OCI-LY3 (cell line): Measurements from ENCODE around the gene PRPH.

Experiments
- H2AFZ ChIP-seq: fragments of 200-600, 300-600 bp; shearing (Covaris generic); 2 replicates; pipeline ENCODE4 v1.6.0; 2014; ENCODE audit warnings: antibody characterized with exemption, low read depth, low read length
- H3K27ac ChIP-seq: fragments of 200-600, 300-600 bp; sonication (generic); 2 replicates; pipeline ENCODE4 v1.5.1; 2014; ENCODE audit warnings: mild to moderate bottlenecking, low read length, moderate library complexity, mixed read lengths
- H3K27me3 ChIP-seq: fragments of 200-600, 300-600 bp; sonication (generic); 2 replicates; pipeline ENCODE4 v1.6.1; 2014; ENCODE audit warnings: low read depth, low read length, mixed read lengths
- H3K36me3 ChIP-seq: fragments of 200-600, 300-600 bp; sonication (generic); replicated peaks from 2 replicates; pipeline ENCODE3; 2014; ENCODE audit warnings: low read depth, low read length, mixed read lengths
- H3K4me1 ChIP-seq: fragments of 300-600, 200-600 bp; sonication (generic); 2 replicates; pipeline ENCODE4 v1.6.1; 2014; ENCODE audit warnings: low read length, mixed read lengths
- H3K4me2 ChIP-seq: fragments of 200-600, 300-600 bp; sonication (generic); 2 replicates; pipeline ENCODE4 v1.6.1; 2014; ENCODE audit warnings: low read length, mixed read lengths
- H3K4me3 ChIP-seq: fragments of 300-600, 200-600 bp; sonication (generic); 2 replicates; pipeline ENCODE4 v1.5.1; 2014; ENCODE audit warnings: antibody characterized with exemption, mild to moderate bottlenecking, low read length, moderate library complexity
- H3K79me2 ChIP-seq: fragments of 300-600, 200-600 bp; shearing (Covaris generic); 2 replicates; pipeline ENCODE4 v1.6.1; 2014; ENCODE audit warnings: mild to moderate bottlenecking, low read length, mixed read lengths
- H3K9ac ChIP-seq: fragments of 300-600, 200-600 bp; shearing (Covaris generic); 2 replicates; pipeline ENCODE4 v1.6.0; 2014; ENCODE audit warnings: mild to moderate bottlenecking, low read length, moderate library complexity
- H3K9me3 ChIP-seq: fragments of 200-600, 300-600 bp; shearing (Covaris generic); 2 replicates; pipeline ENCODE4 v1.6.1; 2014; ENCODE audit warnings: low read length, mixed read lengths; ENCODE audit not compliant: insufficient read depth
- H4K20me1 ChIP-seq: fragments of 200-600, 300-600 bp; sonication (generic); 2 replicates; pipeline ENCODE4 v1.6.1; 2016; ENCODE audit warnings: low read length, mixed read lengths; ENCODE audit not compliant: insufficient read depth
- EZH2phosphoT487 ChIP-seq: fragments of 200-600 bp; shearing (Covaris generic); IDR thresholded peaks from 2 replicates; pipeline ENCODE4 v1.6.1; 2018; ENCODE audit warnings: antibody characterized with exemption, mixed run types, low read depth
- TF ChIP-seq, protein P1 (sequence below): fragments of 200-600, 300-600 bp; sonication (generic); IDR thresholded peaks from 2 replicates; pipeline ENCODE4 v1.5.1; 2014; ENCODE audit warnings: antibody characterized with exemption, low read length, low read depth

The PRPH gene

GRCh38 chr12:49335118-49335954 is 40.4 kb downstream of the PRPH start:
- H3K79me2 ChIP-seq, result no peaks in the 10 kb centered on the region
- peaks cover 10% of the 10 kb centered on the region for H3K36me3 ChIP-seq
- TF ChIP-seq EZH2phosphoT487, result no peak
- TF ChIP-seq, protein P1, sequence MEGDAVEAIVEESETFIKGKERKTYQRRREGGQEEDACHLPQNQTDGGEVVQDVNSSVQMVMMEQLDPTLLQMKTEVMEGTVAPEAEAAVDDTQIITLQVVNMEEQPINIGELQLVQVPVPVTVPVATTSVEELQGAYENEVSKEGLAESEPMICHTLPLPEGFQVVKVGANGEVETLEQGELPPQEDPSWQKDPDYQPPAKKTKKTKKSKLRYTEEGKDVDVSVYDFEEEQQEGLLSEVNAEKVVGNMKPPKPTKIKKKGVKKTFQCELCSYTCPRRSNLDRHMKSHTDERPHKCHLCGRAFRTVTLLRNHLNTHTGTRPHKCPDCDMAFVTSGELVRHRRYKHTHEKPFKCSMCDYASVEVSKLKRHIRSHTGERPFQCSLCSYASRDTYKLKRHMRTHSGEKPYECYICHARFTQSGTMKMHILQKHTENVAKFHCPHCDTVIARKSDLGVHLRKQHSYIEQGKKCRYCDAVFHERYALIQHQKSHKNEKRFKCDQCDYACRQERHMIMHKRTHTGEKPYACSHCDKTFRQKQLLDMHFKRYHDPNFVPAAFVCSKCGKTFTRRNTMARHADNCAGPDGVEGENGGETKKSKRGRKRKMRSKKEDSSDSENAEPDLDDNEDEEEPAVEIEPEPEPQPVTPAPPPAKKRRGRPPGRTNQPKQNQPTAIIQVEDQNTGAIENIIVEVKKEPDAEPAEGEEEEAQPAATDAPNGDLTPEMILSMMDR, result no peak
- H3K4me3 ChIP-seq, result no peak overlapping the region
- H2AFZ ChIP-seq, result no peak overlapping the region
- no peaks in the 10 kb centered on the region for H3K27me3 ChIP-seq
- no peak overlapping the region for H3K27ac ChIP-seq
- no peaks in the 10 kb centered on the region for H3K9me3 ChIP-seq
- H3K9ac ChIP-seq, result no peak overlapping the region
- H3K4me1 ChIP-seq, result peaks cover 6% of the 10 kb centered on the region; the same call in 1 of the 2 replicates
- H4K20me1 ChIP-seq, result no peaks in the 10 kb centered on the region
- H3K4me2 ChIP-seq, result no peak overlapping the region

DNA sequence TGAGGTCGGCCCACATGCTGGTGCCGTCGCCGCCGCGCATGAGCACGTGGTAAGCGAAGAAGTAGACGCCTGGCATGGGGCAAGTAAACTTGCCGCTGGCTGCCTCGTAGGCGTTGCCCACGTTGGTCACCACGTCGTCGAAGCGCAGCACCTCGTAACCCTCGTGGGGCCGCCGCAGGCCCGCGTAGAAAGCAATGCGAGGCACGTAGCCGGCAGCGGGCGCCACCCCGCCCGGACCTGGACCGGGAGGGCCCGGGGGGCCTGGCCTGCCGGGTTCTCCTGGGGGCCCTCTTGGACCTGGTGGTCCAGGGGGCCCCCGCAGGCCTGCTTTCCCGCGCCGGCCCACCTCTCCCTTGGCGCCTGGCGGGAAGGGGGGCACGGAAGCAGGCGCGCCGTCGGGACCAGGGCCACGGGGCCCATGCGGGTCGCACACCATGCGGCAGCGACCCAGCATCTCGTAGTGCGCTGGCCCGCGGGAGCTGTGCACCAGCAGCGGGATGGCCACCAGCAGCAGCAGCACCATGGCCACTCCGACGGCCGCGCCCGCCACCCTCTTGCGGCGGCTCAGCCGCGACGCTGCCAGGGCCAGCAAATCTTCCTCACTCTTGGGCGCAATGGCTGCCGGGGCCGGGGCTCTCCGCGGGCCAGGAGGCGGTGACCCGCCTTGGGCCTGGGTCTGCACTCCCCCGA is 41.2 kb downstream of the PRPH start:
- Histone ChIP-seq H3K36me3 (peaks cover 5% of the 10 kb centered on the region), H2AFZ (no peak overlapping the region), H3K79me2 (no peaks in the 10 kb centered on the region), H3K4me1 (peaks cover 6% of the 10 kb centered on the region; the same call in 1 of the 2 replicates), H3K27ac (no peak overlapping the region), H3K9me3 (no peaks in the 10 kb centered on the region), H3K9ac (no peak overlapping the region), H3K4me2 (no peak overlapping the region), H4K20me1 (no peaks in the 10 kb centered on the region), H3K4me3 (peak overlapping the region; percentile 76; the same call in 1 of the 2 replicates), H3K27me3 (no peaks in the 10 kb centered on the region; the same call in 1 of the 2 replicates)
- no peak for TF ChIP-seq EZH2phosphoT487
- TF ChIP-seq, protein P1, result no peak

- Histone ChIP-seq H3K27me3 (no peaks in the 10 kb centered on the region; the same call in 1 of the 2 replicates), H3K4me1 (peaks cover 6% of the 10 kb centered on the region; the same call in 1 of the 2 replicates), H3K9me3 (no peaks in the 10 kb centered on the region), H2AFZ (peak within 1 kb of the TSS; percentile 97), H3K36me3 (no peaks in the 10 kb centered on the region), H3K4me2 (peak within 1 kb of the TSS; percentile 84), H3K4me3 (peak within 1 kb of the TSS; percentile 76), H3K79me2 (no peaks in the 10 kb centered on the region), H4K20me1 (no peaks in the 10 kb centered on the region), H3K27ac (no peak within 1 kb of the TSS), H3K9ac (peak within 1 kb of the TSS; percentile 59)
- no peak for TF ChIP-seq EZH2phosphoT487
- TF ChIP-seq, protein P1, result peak; percentile 77
These were observed 42.0 kb downstream of the PRPH start, which contains the start of gene C1QL4 for GRCh38 chr12:49336645-49337584. C1QL4 (minus strand) TSS chr12:49337188; CDS start chr12:49336477, 711 bp downstream.
